LNCaP clone FGC (cell line): ENCODE measurements around the gene TCTN3.
"Not testable (repeated sequence)": the region's sequence is repeated elsewhere in the genome, so short reads cannot be mapped to it uniquely, and the experiment has no call there.

Experiments used
- DNase-seq: peaks from one replicate; pipeline ENCODE4 v3.0.0-alpha.2; 2011; ENCODE audit warnings: low read depth
- H3K4me3 ChIP-seq: 2 replicates; pipeline ENCODE4 v1.5.1; 2011; ENCODE audit warnings: mild to moderate bottlenecking, low read depth, low read length, control low read depth
- CTCF ChIP-seq: IDR thresholded peaks from 2 replicates; pipeline ENCODE4 v1.5.1; 2012; ENCODE audit warnings: mild to moderate bottlenecking; ENCODE audit not compliant: control insufficient read depth, insufficient read depth; ENCODE audit errors: extremely low read depth

Gene TCTN3

GRCh38 chr10:95635319-95635733 lies 58.4 kb downstream of the TCTN3 start:
- DNase-seq = no peak
- H3K4me3 ChIP-seq = no peak overlapping the region
- no peak for TF ChIP-seq CTCF

GRCh38 chr10:95628786-95629185 lies 64.9 kb downstream of the TCTN3 start:
- H3K4me3 ChIP-seq = no peak overlapping the region
- no peak for DNase-seq
- no peak for TF ChIP-seq CTCF

GRCh38 chr10:95626500-95626899 lies 67.2 kb downstream of the TCTN3 start:
- TF ChIP-seq CTCF = no peak
- no peak for DNase-seq
- H3K4me3 ChIP-seq = no peak overlapping the region

GRCh38 chr10:95620415-95620814 lies 73.3 kb downstream of the TCTN3 start:
- not testable (repeated sequence) for H3K4me3 ChIP-seq, DNase-seq

GRCh38 chr10:95618101-95618500 lies 75.6 kb downstream of the TCTN3 start:
- no peak overlapping the region for H3K4me3 ChIP-seq
- no peak for DNase-seq
- no peak for TF ChIP-seq CTCF

GRCh38 chr10:95616446-95616845 lies 77.3 kb downstream of the TCTN3 start:
- no peak for DNase-seq
- H3K4me3 ChIP-seq = no peak overlapping the region
- no peak for TF ChIP-seq CTCF
